Body of pancreas (tissue), 4 donors: Measurements from ENCODE around the gene SYNE1.

ENCODE experiments used
- CTCF ChIP-seq, 7 experiments: fragments of 450-650 bp in 4 of 7; fragments of 200-600 bp in 3 of 7; sonication (generic) in 3 of 7; IDR thresholded peaks; one replicate each; pipeline ENCODE4 v1.5.1; 2016 to 2019; ENCODE audit warnings: antibody characterized with exemption in 7 of 7
- POLR2A ChIP-seq, 3 donors: fragments of 450-650 bp; IDR thresholded peaks; one replicate each; pipeline ENCODE4 v1.6.1; 2016; ENCODE audit warnings: antibody characterized with exemption in 3 of 3, mild to moderate bottlenecking in 2 of 3

GRCh38 chr6:152265651-152266050 is 371.5 kb downstream of the SYNE1 start:
- no peak for TF ChIP-seq CTCF (IDR thresholded peaks at IDR 0.05)
- no peak for TF ChIP-seq POLR2A (IDR thresholded peaks at IDR 0.05)
